ENCODE measurements around the gene NUDCD3. TPM values are rescaled to one million over a fixed set of nuclear protein-coding genes. Genes with fewer than 3 reads are reported as not detected.

Gene NUDCD3
- total and polyA plus RNA-seq, 4 donors = 15.4 to 30.7 (median 24.3) TPM

GRCh38 chr7:44341401-44341800 is 149.1 kb downstream of the NUDCD3 start:
- no peak for TF ChIP-seq HNF4A (conservative IDR thresholded peaks at IDR 0.05)
- no peak for TF ChIP-seq FOXA2 (IDR thresholded peaks at IDR 0.05)
- TF ChIP-seq RAD21 (IDR thresholded peaks at IDR 0.05) = no peak
- no peak for TF ChIP-seq FOXA1 (IDR thresholded peaks at IDR 0.05)
- no peak for TF ChIP-seq RXRA (IDR thresholded peaks at IDR 0.05)
- 80% methylated on average over 3 of the region's 3 CpGs for WGBS
- Histone ChIP-seq H3K27me3 (ENCODE audit: control insufficient read depth in 4 of 4, insufficient read depth in 4 of 4, low read length in 3 of 4) (no peaks in the 10 kb centered on the region), H3K36me3 (ENCODE audit: control insufficient read depth in 4 of 4, insufficient read depth in 3 of 4, low read depth in 1 of 4, low read length in 3 of 4) (no peaks in the 10 kb centered on the region), H3K27ac (ENCODE audit: low read depth in 1 of 2, low read length in 2 of 2) (no peak overlapping the region), H3K9ac (ENCODE audit: low read depth in 1 of 2, low read length in 2 of 2) (no peak overlapping the region), H3K4me3 (ENCODE audit: low read depth in 1 of 3, low read length in 3 of 3) (no peak overlapping the region), H3K4me1 (ENCODE audit: control insufficient read depth in 4 of 4, insufficient read depth in 4 of 4, low read length in 3 of 4) (no peaks in the 10 kb centered on the region), H3K9me3 (ENCODE audit: control insufficient read depth in 4 of 4, low read length in 3 of 4) (no peaks in the 10 kb centered on the region)
- no peak for DNase-seq (ENCODE audit: low spot score)

GRCh38 chr7:44338600-44338999 is 151.9 kb downstream of the NUDCD3 start:
- Histone ChIP-seq H3K27me3 (ENCODE audit: control insufficient read depth in 4 of 4, insufficient read depth in 4 of 4, low read length in 3 of 4) (no peaks in the 10 kb centered on the region), H3K9ac (ENCODE audit: low read depth in 1 of 2, low read length in 2 of 2) (no peak overlapping the region), H3K36me3 (ENCODE audit: control insufficient read depth in 4 of 4, insufficient read depth in 3 of 4, low read depth in 1 of 4, low read length in 3 of 4) (no peaks in the 10 kb centered on the region), H3K9me3 (ENCODE audit: control insufficient read depth in 4 of 4, low read length in 3 of 4) (no peaks in the 10 kb centered on the region), H3K4me1 (ENCODE audit: control insufficient read depth in 4 of 4, insufficient read depth in 4 of 4, low read length in 3 of 4) (no peaks in the 10 kb centered on the region), H3K27ac (ENCODE audit: low read depth in 1 of 2, low read length in 2 of 2) (no peak overlapping the region), H3K4me3 (ENCODE audit: low read depth in 1 of 3, low read length in 3 of 3) (no peak overlapping the region)
- WGBS = 79% methylated on average over 3 of the region's 3 CpGs
- DNase-seq (ENCODE audit: low spot score) = no peak
- no peak for TF ChIP-seq EGR1 (IDR thresholded peaks at IDR 0.05; ENCODE audit: low read depth in 2 of 2)
- TF ChIP-seq, protein P1, sequence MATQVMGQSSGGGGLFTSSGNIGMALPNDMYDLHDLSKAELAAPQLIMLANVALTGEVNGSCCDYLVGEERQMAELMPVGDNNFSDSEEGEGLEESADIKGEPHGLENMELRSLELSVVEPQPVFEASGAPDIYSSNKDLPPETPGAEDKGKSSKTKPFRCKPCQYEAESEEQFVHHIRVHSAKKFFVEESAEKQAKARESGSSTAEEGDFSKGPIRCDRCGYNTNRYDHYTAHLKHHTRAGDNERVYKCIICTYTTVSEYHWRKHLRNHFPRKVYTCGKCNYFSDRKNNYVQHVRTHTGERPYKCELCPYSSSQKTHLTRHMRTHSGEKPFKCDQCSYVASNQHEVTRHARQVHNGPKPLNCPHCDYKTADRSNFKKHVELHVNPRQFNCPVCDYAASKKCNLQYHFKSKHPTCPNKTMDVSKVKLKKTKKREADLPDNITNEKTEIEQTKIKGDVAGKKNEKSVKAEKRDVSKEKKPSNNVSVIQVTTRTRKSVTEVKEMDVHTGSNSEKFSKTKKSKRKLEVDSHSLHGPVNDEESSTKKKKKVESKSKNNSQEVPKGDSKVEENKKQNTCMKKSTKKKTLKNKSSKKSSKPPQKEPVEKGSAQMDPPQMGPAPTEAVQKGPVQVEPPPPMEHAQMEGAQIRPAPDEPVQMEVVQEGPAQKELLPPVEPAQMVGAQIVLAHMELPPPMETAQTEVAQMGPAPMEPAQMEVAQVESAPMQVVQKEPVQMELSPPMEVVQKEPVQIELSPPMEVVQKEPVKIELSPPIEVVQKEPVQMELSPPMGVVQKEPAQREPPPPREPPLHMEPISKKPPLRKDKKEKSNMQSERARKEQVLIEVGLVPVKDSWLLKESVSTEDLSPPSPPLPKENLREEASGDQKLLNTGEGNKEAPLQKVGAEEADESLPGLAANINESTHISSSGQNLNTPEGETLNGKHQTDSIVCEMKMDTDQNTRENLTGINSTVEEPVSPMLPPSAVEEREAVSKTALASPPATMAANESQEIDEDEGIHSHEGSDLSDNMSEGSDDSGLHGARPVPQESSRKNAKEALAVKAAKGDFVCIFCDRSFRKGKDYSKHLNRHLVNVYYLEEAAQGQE (IDR thresholded peaks at IDR 0.05) = no peak
- no peak for TF ChIP-seq HNF4G (IDR thresholded peaks at IDR 0.05)
- TF ChIP-seq, protein P2, sequence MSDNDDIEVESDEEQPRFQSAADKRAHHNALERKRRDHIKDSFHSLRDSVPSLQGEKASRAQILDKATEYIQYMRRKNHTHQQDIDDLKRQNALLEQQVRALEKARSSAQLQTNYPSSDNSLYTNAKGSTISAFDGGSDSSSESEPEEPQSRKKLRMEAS (IDR thresholded peaks at IDR 0.05) = no peak
- no peak for TF ChIP-seq RXRA (IDR thresholded peaks at IDR 0.05)
- no peak for TF ChIP-seq FOXA2 (IDR thresholded peaks at IDR 0.05)
- TF ChIP-seq, protein P3, sequence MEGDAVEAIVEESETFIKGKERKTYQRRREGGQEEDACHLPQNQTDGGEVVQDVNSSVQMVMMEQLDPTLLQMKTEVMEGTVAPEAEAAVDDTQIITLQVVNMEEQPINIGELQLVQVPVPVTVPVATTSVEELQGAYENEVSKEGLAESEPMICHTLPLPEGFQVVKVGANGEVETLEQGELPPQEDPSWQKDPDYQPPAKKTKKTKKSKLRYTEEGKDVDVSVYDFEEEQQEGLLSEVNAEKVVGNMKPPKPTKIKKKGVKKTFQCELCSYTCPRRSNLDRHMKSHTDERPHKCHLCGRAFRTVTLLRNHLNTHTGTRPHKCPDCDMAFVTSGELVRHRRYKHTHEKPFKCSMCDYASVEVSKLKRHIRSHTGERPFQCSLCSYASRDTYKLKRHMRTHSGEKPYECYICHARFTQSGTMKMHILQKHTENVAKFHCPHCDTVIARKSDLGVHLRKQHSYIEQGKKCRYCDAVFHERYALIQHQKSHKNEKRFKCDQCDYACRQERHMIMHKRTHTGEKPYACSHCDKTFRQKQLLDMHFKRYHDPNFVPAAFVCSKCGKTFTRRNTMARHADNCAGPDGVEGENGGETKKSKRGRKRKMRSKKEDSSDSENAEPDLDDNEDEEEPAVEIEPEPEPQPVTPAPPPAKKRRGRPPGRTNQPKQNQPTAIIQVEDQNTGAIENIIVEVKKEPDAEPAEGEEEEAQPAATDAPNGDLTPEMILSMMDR (IDR thresholded peaks at IDR 0.05; ENCODE audit: low read depth, low read length, missing input control) = no peak
- no peak for TF ChIP-seq FOXA1 (IDR thresholded peaks at IDR 0.05)
- TF ChIP-seq, protein P4, sequence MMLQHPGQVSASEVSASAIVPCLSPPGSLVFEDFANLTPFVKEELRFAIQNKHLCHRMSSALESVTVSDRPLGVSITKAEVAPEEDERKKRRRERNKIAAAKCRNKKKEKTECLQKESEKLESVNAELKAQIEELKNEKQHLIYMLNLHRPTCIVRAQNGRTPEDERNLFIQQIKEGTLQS (IDR thresholded peaks at IDR 0.05) = no peak

- WGBS = 88% methylated on average over 11 of the region's 11 CpGs
- TF ChIP-seq, protein P3 (IDR thresholded peaks at IDR 0.05; ENCODE audit: low read depth, low read length, missing input control) = no peak
- TF ChIP-seq, protein P4 (IDR thresholded peaks at IDR 0.05) = no peak
- TF ChIP-seq JUND (IDR thresholded peaks at IDR 0.05) (no peak), EGR1 (IDR thresholded peaks at IDR 0.05; ENCODE audit: low read depth in 2 of 2) (no peak), SP1 (IDR thresholded peaks at IDR 0.05) (no peak), HNF4G (IDR thresholded peaks at IDR 0.05) (no peak), YY1 (IDR thresholded peaks at IDR 0.05) (no peak), FOXA1 (IDR thresholded peaks at IDR 0.05) (no peak)
Observed at GRCh38 chr7:44336491-44336890, 154.0 kb downstream of the NUDCD3 start.

More at GRCh38 chr7:44336491-44336890, 154.0 kb downstream of the NUDCD3 start:
- Histone ChIP-seq H3K27ac (ENCODE audit: low read depth in 1 of 2, low read length in 2 of 2) (no peak overlapping the region), H3K36me3 (ENCODE audit: control insufficient read depth in 4 of 4, insufficient read depth in 3 of 4, low read depth in 1 of 4, low read length in 3 of 4) (no peaks in the 10 kb centered on the region), H3K9me3 (ENCODE audit: control insufficient read depth in 4 of 4, low read length in 3 of 4) (no peaks in the 10 kb centered on the region), H3K9ac (ENCODE audit: low read depth in 1 of 2, low read length in 2 of 2) (no peak overlapping the region), H3K4me1 (ENCODE audit: control insufficient read depth in 4 of 4, insufficient read depth in 4 of 4, low read length in 3 of 4) (no peaks in the 10 kb centered on the region), H3K27me3 (ENCODE audit: control insufficient read depth in 4 of 4, insufficient read depth in 4 of 4, low read length in 3 of 4) (no peaks in the 10 kb centered on the region), H3K4me3 (ENCODE audit: low read depth in 1 of 3, low read length in 3 of 3) (no peak overlapping the region)
- no peak for DNase-seq (ENCODE audit: low spot score)

Data from liver (tissue), 9 donors.